ENCODE results near the gene HOTAIR.

- TF ChIP-seq, protein P1, sequence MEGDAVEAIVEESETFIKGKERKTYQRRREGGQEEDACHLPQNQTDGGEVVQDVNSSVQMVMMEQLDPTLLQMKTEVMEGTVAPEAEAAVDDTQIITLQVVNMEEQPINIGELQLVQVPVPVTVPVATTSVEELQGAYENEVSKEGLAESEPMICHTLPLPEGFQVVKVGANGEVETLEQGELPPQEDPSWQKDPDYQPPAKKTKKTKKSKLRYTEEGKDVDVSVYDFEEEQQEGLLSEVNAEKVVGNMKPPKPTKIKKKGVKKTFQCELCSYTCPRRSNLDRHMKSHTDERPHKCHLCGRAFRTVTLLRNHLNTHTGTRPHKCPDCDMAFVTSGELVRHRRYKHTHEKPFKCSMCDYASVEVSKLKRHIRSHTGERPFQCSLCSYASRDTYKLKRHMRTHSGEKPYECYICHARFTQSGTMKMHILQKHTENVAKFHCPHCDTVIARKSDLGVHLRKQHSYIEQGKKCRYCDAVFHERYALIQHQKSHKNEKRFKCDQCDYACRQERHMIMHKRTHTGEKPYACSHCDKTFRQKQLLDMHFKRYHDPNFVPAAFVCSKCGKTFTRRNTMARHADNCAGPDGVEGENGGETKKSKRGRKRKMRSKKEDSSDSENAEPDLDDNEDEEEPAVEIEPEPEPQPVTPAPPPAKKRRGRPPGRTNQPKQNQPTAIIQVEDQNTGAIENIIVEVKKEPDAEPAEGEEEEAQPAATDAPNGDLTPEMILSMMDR (IDR thresholded peaks at IDR 0.05): no peak
- TF ChIP-seq EZH2phosphoT487 (IDR thresholded peaks at IDR 0.05): peak; percentile 96
- TF ChIP-seq EZH2 (IDR thresholded peaks at IDR 0.05): peak; percentile 98
These were observed 39.1 kb downstream of the HOTAIR start for GRCh38 chr12:53935383-53936341.

Data from neural progenitor cell (in vitro differentiated cells).